Effector memory CD4-positive, alpha-beta T cell (primary cell): ENCODE results near the gene PWWP2B.

Source experiments
- DNase-seq, 3 donors: peaks; one replicate each; pipeline ENCODE4 v3.0.0-alpha.2; 2020
- H3K27ac ChIP-seq: 2 replicates; pipeline ENCODE4 v1.7.0; 2013; ENCODE audit warnings: mild to moderate bottlenecking, low read length, moderate library complexity; ENCODE audit not compliant: insufficient read depth, poor library complexity, severe bottlenecking
- H3K27me3 ChIP-seq: replicated peaks from 2 replicates; pipeline ENCODE4 v1.7.0; 2013; ENCODE audit warnings: mild to moderate bottlenecking, low read length; ENCODE audit not compliant: insufficient read depth, control insufficient read depth, poor library complexity, severe bottlenecking
- H3K36me3 ChIP-seq: 2 replicates; pipeline ENCODE4 v1.7.0; 2013; ENCODE audit warnings: mild to moderate bottlenecking, low read length, moderate library complexity; ENCODE audit not compliant: control insufficient read depth, insufficient read depth
- H3K4me1 ChIP-seq: 2 replicates; pipeline ENCODE4 v1.7.0; 2013; ENCODE audit warnings: low read length, mild to moderate bottlenecking; ENCODE audit not compliant: control insufficient read depth, insufficient read depth, poor library complexity, severe bottlenecking
- H3K4me3 ChIP-seq: 2 replicates; pipeline ENCODE4 v1.7.0; 2013; ENCODE audit warnings: low read length, low read depth, mild to moderate bottlenecking; ENCODE audit not compliant: insufficient read depth, poor library complexity, severe bottlenecking
- H3K9me3 ChIP-seq: 2 replicates; pipeline ENCODE4 v1.7.0; 2013; ENCODE audit warnings: mild to moderate bottlenecking, low read length, moderate library complexity; ENCODE audit not compliant: control insufficient read depth

Gene PWWP2B

GRCh38 chr10:132399117-132400035 lies 2.4 kb downstream of the PWWP2B start:
- Histone ChIP-seq H3K36me3 (no peaks in the 10 kb centered on the region), H3K27ac (no peak overlapping the region), H3K27me3 (no peaks in the 10 kb centered on the region), H3K4me1 (peaks cover 19% of the 10 kb centered on the region), H3K4me3 (no peak overlapping the region), H3K9me3 (no peaks in the 10 kb centered on the region)
- no peak for DNase-seq

- Histone ChIP-seq H3K36me3 (peaks cover 2% of the 10 kb centered on the region), H3K27me3 (no peaks in the 10 kb centered on the region), H3K9me3 (no peaks in the 10 kb centered on the region), H3K27ac (no peak overlapping the region), H3K4me1 (peaks cover 19% of the 10 kb centered on the region), H3K4me3 (no peak overlapping the region)
- no peak for DNase-seq
Measured at GRCh38 chr10:132400041-132400546, 3.1 kb downstream of the PWWP2B start.

GRCh38 chr10:132400547-132401151 lies 3.6 kb downstream of the PWWP2B start:
- Histone ChIP-seq H3K4me1 (peaks cover 19% of the 10 kb centered on the region), H3K36me3 (peaks cover 8% of the 10 kb centered on the region), H3K27ac (no peak overlapping the region), H3K27me3 (no peaks in the 10 kb centered on the region), H3K9me3 (no peaks in the 10 kb centered on the region), H3K4me3 (no peak overlapping the region)
- DNase-seq, result no peak

GRCh38 chr10:132401401-132402118 lies 4.6 kb downstream of the PWWP2B start:
- Histone ChIP-seq H3K27ac (no peak overlapping the region), H3K9me3 (no peaks in the 10 kb centered on the region), H3K27me3 (no peaks in the 10 kb centered on the region), H3K36me3 (peaks cover 16% of the 10 kb centered on the region), H3K4me3 (no peak overlapping the region), H3K4me1 (peaks cover 15% of the 10 kb centered on the region)
- no peak for DNase-seq

GRCh38 chr10:132402781-132403241 lies 5.8 kb downstream of the PWWP2B start:
- peaks cover 12% of the 10 kb centered on the region for H3K4me1 ChIP-seq
- no peaks in the 10 kb centered on the region for H3K27me3 ChIP-seq
- no peak overlapping the region for H3K27ac ChIP-seq
- DNase-seq, result no peak
- peaks cover 20% of the 10 kb centered on the region for H3K36me3 ChIP-seq
- no peak overlapping the region for H3K4me3 ChIP-seq
- no peaks in the 10 kb centered on the region for H3K9me3 ChIP-seq

- no peak for DNase-seq
- H3K9me3 ChIP-seq, result no peaks in the 10 kb centered on the region
- H3K27me3 ChIP-seq, result no peaks in the 10 kb centered on the region
- peaks cover 20% of the 10 kb centered on the region for H3K36me3 ChIP-seq
- H3K4me3 ChIP-seq, result no peak overlapping the region
- peaks cover 9% of the 10 kb centered on the region for H3K4me1 ChIP-seq
- no peak overlapping the region for H3K27ac ChIP-seq
Measured at GRCh38 chr10:132403511-132404168, 6.6 kb downstream of the PWWP2B start.

- Histone ChIP-seq H3K4me3 (no peak overlapping the region), H3K4me1 (peaks cover 6% of the 10 kb centered on the region), H3K27me3 (no peaks in the 10 kb centered on the region), H3K36me3 (peaks cover 20% of the 10 kb centered on the region), H3K27ac (no peak overlapping the region), H3K9me3 (no peaks in the 10 kb centered on the region)
- no peak for DNase-seq
Measured at GRCh38 chr10:132404169-132404880, 7.3 kb downstream of the PWWP2B start.

GRCh38 chr10:132404911-132405462 lies 8.0 kb downstream of the PWWP2B start:
- no peak for DNase-seq
- H3K4me3 ChIP-seq, result no peak overlapping the region
- no peak overlapping the region for H3K27ac ChIP-seq
- peaks cover 20% of the 10 kb centered on the region for H3K36me3 ChIP-seq
- H3K9me3 ChIP-seq, result no peaks in the 10 kb centered on the region
- peaks cover 6% of the 10 kb centered on the region for H3K4me1 ChIP-seq
- H3K27me3 ChIP-seq, result no peaks in the 10 kb centered on the region

GRCh38 chr10:132405463-132405991 lies 8.5 kb downstream of the PWWP2B start:
- Histone ChIP-seq H3K9me3 (no peaks in the 10 kb centered on the region), H3K27ac (no peak overlapping the region), H3K36me3 (peaks cover 20% of the 10 kb centered on the region), H3K4me1 (peaks cover 6% of the 10 kb centered on the region), H3K4me3 (no peak overlapping the region), H3K27me3 (no peaks in the 10 kb centered on the region)
- no peak for DNase-seq
